NB4 (cell line): Measurements from ENCODE around the gene TREM2.

Experiments
- MYC ChIP-seq: IDR thresholded peaks from 2 replicates; pipeline ENCODE4 v1.6.1; 2011; ENCODE audit warnings: low read depth, low read length
- POLR2A ChIP-seq: IDR thresholded peaks from 2 replicates; pipeline ENCODE4 v1.6.1; 2011; ENCODE audit warnings: mild to moderate bottlenecking; ENCODE audit not compliant: insufficient read length; ENCODE audit errors: extremely low read depth
- TF ChIP-seq, protein P1 (sequence below): IDR thresholded peaks from one replicate; pipeline ENCODE4 v1.5.1; 2012; ENCODE audit warnings: low read depth, low read length
- TF ChIP-seq, protein P2 (sequence below): IDR thresholded peaks from 2 replicates; pipeline ENCODE4 v1.6.1; 2011; ENCODE audit warnings: low read depth, low read length

DNA sequence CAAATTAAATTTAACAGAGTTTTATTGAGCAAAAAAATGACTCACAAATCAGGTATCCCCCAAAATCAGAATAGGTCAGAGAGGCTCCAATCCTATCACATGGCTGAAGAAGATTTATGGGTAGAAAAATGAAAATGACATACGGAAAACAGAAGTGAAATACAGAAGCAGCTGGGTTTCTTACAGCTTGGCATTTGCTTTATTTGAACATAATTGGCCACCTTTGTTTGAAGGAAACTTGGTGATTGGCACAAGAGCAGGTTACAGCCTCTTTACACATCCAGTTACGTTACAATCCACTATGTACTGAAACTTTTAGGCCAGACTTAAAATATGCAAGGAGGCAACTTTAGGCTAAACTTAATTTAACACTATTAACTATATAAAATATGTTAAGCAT, 11.7 kb upstream of the TREM2 start:
- TF ChIP-seq, protein P1, sequence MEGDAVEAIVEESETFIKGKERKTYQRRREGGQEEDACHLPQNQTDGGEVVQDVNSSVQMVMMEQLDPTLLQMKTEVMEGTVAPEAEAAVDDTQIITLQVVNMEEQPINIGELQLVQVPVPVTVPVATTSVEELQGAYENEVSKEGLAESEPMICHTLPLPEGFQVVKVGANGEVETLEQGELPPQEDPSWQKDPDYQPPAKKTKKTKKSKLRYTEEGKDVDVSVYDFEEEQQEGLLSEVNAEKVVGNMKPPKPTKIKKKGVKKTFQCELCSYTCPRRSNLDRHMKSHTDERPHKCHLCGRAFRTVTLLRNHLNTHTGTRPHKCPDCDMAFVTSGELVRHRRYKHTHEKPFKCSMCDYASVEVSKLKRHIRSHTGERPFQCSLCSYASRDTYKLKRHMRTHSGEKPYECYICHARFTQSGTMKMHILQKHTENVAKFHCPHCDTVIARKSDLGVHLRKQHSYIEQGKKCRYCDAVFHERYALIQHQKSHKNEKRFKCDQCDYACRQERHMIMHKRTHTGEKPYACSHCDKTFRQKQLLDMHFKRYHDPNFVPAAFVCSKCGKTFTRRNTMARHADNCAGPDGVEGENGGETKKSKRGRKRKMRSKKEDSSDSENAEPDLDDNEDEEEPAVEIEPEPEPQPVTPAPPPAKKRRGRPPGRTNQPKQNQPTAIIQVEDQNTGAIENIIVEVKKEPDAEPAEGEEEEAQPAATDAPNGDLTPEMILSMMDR, result no peak
- TF ChIP-seq POLR2A, result no peak
- TF ChIP-seq, protein P2, sequence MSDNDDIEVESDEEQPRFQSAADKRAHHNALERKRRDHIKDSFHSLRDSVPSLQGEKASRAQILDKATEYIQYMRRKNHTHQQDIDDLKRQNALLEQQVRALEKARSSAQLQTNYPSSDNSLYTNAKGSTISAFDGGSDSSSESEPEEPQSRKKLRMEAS, result no peak
- TF ChIP-seq MYC, result no peak
